ENCODE measurements around the gene PCBP3. TPM values are rescaled to one million over a fixed set of nuclear protein-coding genes. Genes with fewer than 3 reads are reported as not detected.

Gene PCBP3
- total and polyA plus RNA-seq, 2 of the 13 experiments (the other 11 are each of a cell fraction or from before 2014, with no cell fraction given), result not detected

GRCh38 chr21:45820171-45821091, 176.9 kb downstream of the PCBP3 start (continued):
- TF ChIP-seq ZBTB14 (CRISPR knock-in tag; IDR thresholded peaks at IDR 0.05) (no peak), ZNF274 (CRISPR knock-in tag; IDR thresholded peaks at IDR 0.05) (no peak), IKZF4 (CRISPR knock-in tag; IDR thresholded peaks at IDR 0.05; ENCODE audit: borderline replicate concordance, low read depth, not compliant biosample characterization) (no peak), ZNF784 (CRISPR knock-in tag; IDR thresholded peaks at IDR 0.05; ENCODE audit: borderline replicate concordance) (no peak), CSRNP1 (CRISPR knock-in tag; IDR thresholded peaks at IDR 0.05) (no peak), TBX3 (IDR thresholded peaks at IDR 0.05; ENCODE audit: borderline replicate concordance) (no peak), ZNF235 (CRISPR knock-in tag; IDR thresholded peaks at IDR 0.05; ENCODE audit: borderline replicate concordance) (no peak), KMT2B (CRISPR knock-in tag; IDR thresholded peaks at IDR 0.05) (no peak), SKIL (CRISPR knock-in tag; IDR thresholded peaks at IDR 0.05; ENCODE audit: borderline replicate concordance) (no peak), NBN (conservative IDR thresholded peaks at IDR 0.05) (no peak), SRSF9 (IDR thresholded peaks at IDR 0.05; ENCODE audit: borderline replicate concordance, insufficient read depth, low read depth, low read length, poor library complexity, severe bottlenecking) (no peak), ZXDC (CRISPR knock-in tag; IDR thresholded peaks at IDR 0.05) (no peak), ZKSCAN8 (CRISPR knock-in tag; IDR thresholded peaks at IDR 0.05; ENCODE audit: borderline replicate concordance) (no peak), IRF2 (CRISPR knock-in tag; IDR thresholded peaks at IDR 0.05) (0 out of 2 replicates have a peak, but pooled peaks have one; percentile 33), MTF2 (CRISPR knock-in tag; IDR thresholded peaks at IDR 0.05; ENCODE audit: borderline replicate concordance) (no peak), SMAD9 (CRISPR knock-in tag; IDR thresholded peaks at IDR 0.05) (no peak), ZBTB1 (CRISPR knock-in tag; IDR thresholded peaks at IDR 0.05; ENCODE audit: borderline replicate concordance) (no peak)

Data from HepG2 (cell line).